Nephron progenitor cell (in vitro differentiated cells): ENCODE data around the gene HNRNPA0.

Source experiments
- DNase-seq: peaks from one replicate; pipeline ENCODE4 v3.0.0; 2021
- H3K27ac Mint-ChIP-seq: 2 replicates; pipeline ENCODE4 v1.8.0; 2021; ENCODE audit warnings: mild to moderate bottlenecking, moderate library complexity, mixed read lengths
- H3K27me3 Mint-ChIP-seq: 2 replicates; pipeline ENCODE4 v1.8.0; 2021; ENCODE audit warnings: mild to moderate bottlenecking, low read depth, mixed read lengths; ENCODE audit not compliant: poor library complexity
- H3K36me3 Mint-ChIP-seq: 2 replicates; pipeline ENCODE4 v1.8.0; 2021; ENCODE audit warnings: low read depth, mixed read lengths
- H3K4me1 Mint-ChIP-seq: 2 replicates; pipeline ENCODE4 v1.8.0; 2021; ENCODE audit warnings: mixed read lengths
- H3K4me3 Mint-ChIP-seq: 2 replicates; pipeline ENCODE4 v1.8.0; 2021; ENCODE audit warnings: mild to moderate bottlenecking, moderate library complexity, mixed read lengths
- H3K9me3 Mint-ChIP-seq: 2 replicates; pipeline ENCODE4 v1.8.0; 2021; ENCODE audit warnings: mild to moderate bottlenecking, moderate library complexity, mixed read lengths
- TF ChIP-seq, protein P1 (sequence below): fragments of 200-600 bp; sonication (generic); IDR thresholded peaks from 2 replicates; pipeline ENCODE4 v1.5.0; 2021; ENCODE audit warnings: antibody characterized with exemption

The HNRNPA0 gene

DNA sequence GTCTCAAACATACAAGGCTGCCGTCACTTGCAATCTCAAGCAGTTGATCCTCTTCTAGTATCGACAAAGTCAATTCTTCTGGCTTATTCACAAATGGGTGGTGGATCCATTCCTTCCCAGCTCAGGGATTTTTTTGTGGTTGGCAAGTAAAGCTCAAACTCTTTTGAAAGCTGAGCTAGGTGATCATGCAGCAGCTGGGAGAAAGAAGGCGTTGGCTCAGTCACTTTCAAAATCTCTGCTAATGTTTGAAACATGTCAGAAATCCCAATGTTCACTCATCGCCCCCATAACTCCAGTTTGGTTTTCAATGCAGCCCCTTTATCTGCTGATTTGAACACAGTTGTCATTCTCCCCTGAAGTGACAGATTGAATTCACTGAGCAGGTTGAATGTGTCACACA is 4.0 kb upstream of the HNRNPA0 start:
- peaks cover 26% of the 10 kb centered on the region for H3K27me3 Mint-ChIP-seq
- DNase-seq = no peak
- H3K9me3 Mint-ChIP-seq = peaks cover 14% of the 10 kb centered on the region
- peaks cover 6% of the 10 kb centered on the region for H3K4me1 Mint-ChIP-seq
- peaks cover under 1% of the 10 kb centered on the region for H3K36me3 Mint-ChIP-seq
- no peak overlapping the region for H3K27ac Mint-ChIP-seq
- TF ChIP-seq, protein P1, sequence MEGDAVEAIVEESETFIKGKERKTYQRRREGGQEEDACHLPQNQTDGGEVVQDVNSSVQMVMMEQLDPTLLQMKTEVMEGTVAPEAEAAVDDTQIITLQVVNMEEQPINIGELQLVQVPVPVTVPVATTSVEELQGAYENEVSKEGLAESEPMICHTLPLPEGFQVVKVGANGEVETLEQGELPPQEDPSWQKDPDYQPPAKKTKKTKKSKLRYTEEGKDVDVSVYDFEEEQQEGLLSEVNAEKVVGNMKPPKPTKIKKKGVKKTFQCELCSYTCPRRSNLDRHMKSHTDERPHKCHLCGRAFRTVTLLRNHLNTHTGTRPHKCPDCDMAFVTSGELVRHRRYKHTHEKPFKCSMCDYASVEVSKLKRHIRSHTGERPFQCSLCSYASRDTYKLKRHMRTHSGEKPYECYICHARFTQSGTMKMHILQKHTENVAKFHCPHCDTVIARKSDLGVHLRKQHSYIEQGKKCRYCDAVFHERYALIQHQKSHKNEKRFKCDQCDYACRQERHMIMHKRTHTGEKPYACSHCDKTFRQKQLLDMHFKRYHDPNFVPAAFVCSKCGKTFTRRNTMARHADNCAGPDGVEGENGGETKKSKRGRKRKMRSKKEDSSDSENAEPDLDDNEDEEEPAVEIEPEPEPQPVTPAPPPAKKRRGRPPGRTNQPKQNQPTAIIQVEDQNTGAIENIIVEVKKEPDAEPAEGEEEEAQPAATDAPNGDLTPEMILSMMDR = no peak
- H3K4me3 Mint-ChIP-seq = no peak overlapping the region

- Mint-ChIP-seq H3K4me3 (no peak overlapping the region), H3K9me3 (peaks cover 14% of the 10 kb centered on the region), H3K36me3 (peaks cover 6% of the 10 kb centered on the region), H3K27me3 (peaks cover 26% of the 10 kb centered on the region), H3K4me1 (peaks cover 6% of the 10 kb centered on the region), H3K27ac (no peak overlapping the region)
- DNase-seq = no peak
- TF ChIP-seq, protein P1 = no peak
Measured at GRCh38 chr5:137757634-137758033, 3.5 kb upstream of the HNRNPA0 start.

DNA sequence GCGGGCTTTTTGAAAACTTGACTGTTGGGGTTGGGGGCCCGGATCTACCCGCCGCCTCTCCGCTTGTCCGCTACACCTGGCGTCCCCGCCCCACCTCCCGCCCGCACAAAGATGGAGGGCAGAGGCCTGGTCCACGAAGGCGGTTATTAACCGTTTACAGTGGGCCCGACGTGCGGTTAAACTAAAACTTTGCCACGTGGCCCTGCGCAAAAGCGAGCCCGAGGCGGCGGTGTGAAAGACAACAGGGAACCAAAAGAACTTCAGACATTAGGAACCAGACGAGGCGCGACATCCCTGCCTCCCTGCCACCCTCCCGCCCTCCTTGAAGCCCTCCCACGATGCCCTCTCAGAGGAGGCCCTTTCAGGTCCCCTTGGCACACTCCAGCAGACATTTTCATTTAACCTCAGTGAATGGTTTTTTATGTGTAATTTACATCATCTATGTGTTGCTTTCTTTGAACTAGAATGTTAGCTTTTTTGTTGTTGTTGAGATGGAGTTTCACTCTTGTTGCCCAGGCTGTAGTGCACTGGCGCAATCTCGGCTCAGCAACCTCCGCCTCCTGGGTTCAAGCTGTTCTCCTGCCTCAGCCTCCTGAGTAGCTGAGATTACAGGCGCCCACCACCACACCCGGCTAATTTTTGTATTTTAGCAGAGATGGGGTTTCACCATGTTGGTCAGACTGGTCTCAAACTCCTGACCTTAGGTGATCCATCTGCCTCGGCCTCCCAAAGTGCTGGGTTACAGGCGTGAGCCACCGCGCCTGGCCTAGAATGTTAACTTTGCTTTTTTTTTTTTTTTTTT is 999 bp upstream of the HNRNPA0 start:
- H3K9me3 Mint-ChIP-seq = peaks cover 10% of the 10 kb centered on the region
- peak overlapping the region; percentile 100 for H3K27ac Mint-ChIP-seq
- DNase-seq = no peak
- peak overlapping the region; percentile 98 for H3K4me3 Mint-ChIP-seq
- TF ChIP-seq, protein P1 = no peak
- peaks cover 27% of the 10 kb centered on the region for H3K36me3 Mint-ChIP-seq
- peaks cover 26% of the 10 kb centered on the region for H3K4me1 Mint-ChIP-seq
- H3K27me3 Mint-ChIP-seq = peaks cover 26% of the 10 kb centered on the region

- peak; percentile 42 for DNase-seq
- Mint-ChIP-seq H3K27ac (peak overlapping the region; percentile 100), H3K4me1 (peaks cover 28% of the 10 kb centered on the region), H3K4me3 (peak overlapping the region; percentile 98), H3K36me3 (peaks cover 28% of the 10 kb centered on the region), H3K27me3 (peaks cover 17% of the 10 kb centered on the region), H3K9me3 (no peaks in the 10 kb centered on the region)
- TF ChIP-seq, protein P1 = no peak
Measured at GRCh38 chr5:137753691-137754187, 424 bp downstream of the HNRNPA0 start.

- Mint-ChIP-seq H3K9me3 (no peaks in the 10 kb centered on the region), H3K4me1 (peaks cover 28% of the 10 kb centered on the region), H3K27me3 (peaks cover 12% of the 10 kb centered on the region), H3K4me3 (peak overlapping the region; percentile 98), H3K27ac (peak overlapping the region; percentile 100), H3K36me3 (peaks cover 28% of the 10 kb centered on the region)
- peak; percentile 66 for DNase-seq
- TF ChIP-seq, protein P1 = no peak
Measured at GRCh38 chr5:137752905-137753690, 1.1 kb downstream of the HNRNPA0 start.
